ENCODE data around the gene HAUS1.

GRCh38 chr18:46156843-46157242 is 52.7 kb downstream of the HAUS1 start:
- TF ChIP-seq, protein P1, sequence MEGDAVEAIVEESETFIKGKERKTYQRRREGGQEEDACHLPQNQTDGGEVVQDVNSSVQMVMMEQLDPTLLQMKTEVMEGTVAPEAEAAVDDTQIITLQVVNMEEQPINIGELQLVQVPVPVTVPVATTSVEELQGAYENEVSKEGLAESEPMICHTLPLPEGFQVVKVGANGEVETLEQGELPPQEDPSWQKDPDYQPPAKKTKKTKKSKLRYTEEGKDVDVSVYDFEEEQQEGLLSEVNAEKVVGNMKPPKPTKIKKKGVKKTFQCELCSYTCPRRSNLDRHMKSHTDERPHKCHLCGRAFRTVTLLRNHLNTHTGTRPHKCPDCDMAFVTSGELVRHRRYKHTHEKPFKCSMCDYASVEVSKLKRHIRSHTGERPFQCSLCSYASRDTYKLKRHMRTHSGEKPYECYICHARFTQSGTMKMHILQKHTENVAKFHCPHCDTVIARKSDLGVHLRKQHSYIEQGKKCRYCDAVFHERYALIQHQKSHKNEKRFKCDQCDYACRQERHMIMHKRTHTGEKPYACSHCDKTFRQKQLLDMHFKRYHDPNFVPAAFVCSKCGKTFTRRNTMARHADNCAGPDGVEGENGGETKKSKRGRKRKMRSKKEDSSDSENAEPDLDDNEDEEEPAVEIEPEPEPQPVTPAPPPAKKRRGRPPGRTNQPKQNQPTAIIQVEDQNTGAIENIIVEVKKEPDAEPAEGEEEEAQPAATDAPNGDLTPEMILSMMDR (IDR thresholded peaks at IDR 0.05; ENCODE audit: low read depth, low read length) = no peak
- no peak for TF ChIP-seq MYC (IDR thresholded peaks at IDR 0.05; ENCODE audit: low read depth, low read length)
- TF ChIP-seq POLR2A (IDR thresholded peaks at IDR 0.05; ENCODE audit: extremely low read depth, insufficient read length) = no peak
